Prostate gland (tissue), 2 donors: Measurements from ENCODE around the gene SPRR5.

Experiments
- CTCF ChIP-seq, 4 experiments: fragments of 200-600 bp in 2 of 4; fragments of 450-650 bp in 2 of 4; sonication (generic) in 2 of 4; IDR thresholded peaks; 1 replicate in 3 of 4; 2 replicates in 1 of 4; pipeline ENCODE4 v1.5.1; 2016 to 2019; ENCODE audit warnings: antibody characterized with exemption in 4 of 4, mild to moderate bottlenecking in 2 of 4, moderate library complexity in 2 of 4
- POLR2AphosphoS5 ChIP-seq: sonication (generic); formaldehyde crosslinking; IDR thresholded peaks from one replicate; pipeline ENCODE4 v1.6.1; 2017; ENCODE audit warnings: antibody characterized with exemption

DNA sequence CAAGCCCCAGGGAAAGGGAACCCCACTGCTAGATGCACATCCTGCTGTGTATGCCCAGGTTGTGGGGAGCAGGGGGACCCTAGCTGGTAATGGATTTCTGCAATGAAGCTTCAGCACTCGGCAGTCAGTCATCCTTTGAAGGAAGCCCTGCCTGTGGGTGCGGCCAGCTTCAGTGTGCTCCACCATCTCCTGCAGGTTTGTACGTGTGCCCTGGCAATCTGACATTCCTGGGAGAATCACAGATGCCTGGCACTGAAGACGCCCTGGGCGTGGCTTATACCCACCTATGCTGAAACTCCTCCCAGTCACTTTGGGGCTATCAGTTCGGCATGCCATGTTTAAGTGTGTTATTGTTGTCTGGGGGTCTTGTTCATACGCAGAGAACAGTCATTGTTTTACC lies 6.8 kb downstream of the SPRR5 start:
- TF ChIP-seq POLR2AphosphoS5 = no peak
- TF ChIP-seq CTCF (IDR thresholded peaks at IDR 0.05) = no peak
